ENCODE data around the gene ASIC3. TPM values are rescaled to one million over a fixed set of nuclear protein-coding genes. Genes with fewer than 3 reads are reported as not detected.

The ASIC3 gene
- total and polyA plus RNA-seq, 8 donors: 0.29 to 25.9 (median 3.2) TPM

DNA sequence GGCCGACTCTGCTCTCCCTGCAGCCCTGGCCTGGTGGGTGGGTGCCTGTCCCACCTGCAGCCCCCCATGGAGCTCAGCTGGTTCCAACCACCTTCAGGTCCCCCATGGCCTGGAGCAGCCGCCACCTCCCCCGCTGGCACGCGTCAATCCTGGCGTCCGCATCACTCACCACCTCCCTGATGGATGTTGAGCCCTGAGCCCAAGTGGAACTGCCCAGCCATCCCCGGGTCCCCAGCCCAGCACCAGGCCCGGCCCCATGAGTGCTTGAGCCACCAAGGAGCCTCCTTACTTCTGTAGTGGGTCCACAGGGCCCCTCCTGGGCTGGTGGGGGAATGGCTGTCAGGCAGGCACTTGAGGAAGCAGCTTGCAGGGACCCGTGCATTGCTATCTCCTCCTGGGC, 52.6 kb downstream of the ASIC3 start:
- Histone ChIP-seq H3K36me3 (peaks cover 0 to 12% (median 10%) of the 10 kb centered on the region in 4 donors), H3K4me1 (peaks cover 0 to 53% (median 22%) of the 10 kb centered on the region in 4 donors), H3K27ac (no peak overlapping the region), H3K27me3 (no peaks in the 10 kb centered on the region), H3K9me3 (no peaks in the 10 kb centered on the region), H3K4me3 (no peak overlapping the region)
- no peak for DNase-seq
- intact Hi-C loops (cut with DNase I; ENCODE audit: low total_unique reads): no loop called here
- no peak for TF ChIP-seq POLR2A (IDR thresholded peaks at IDR 0.05)
- no peak for TF ChIP-seq EP300 (IDR thresholded peaks at IDR 0.05)
- TF ChIP-seq, protein P1, sequence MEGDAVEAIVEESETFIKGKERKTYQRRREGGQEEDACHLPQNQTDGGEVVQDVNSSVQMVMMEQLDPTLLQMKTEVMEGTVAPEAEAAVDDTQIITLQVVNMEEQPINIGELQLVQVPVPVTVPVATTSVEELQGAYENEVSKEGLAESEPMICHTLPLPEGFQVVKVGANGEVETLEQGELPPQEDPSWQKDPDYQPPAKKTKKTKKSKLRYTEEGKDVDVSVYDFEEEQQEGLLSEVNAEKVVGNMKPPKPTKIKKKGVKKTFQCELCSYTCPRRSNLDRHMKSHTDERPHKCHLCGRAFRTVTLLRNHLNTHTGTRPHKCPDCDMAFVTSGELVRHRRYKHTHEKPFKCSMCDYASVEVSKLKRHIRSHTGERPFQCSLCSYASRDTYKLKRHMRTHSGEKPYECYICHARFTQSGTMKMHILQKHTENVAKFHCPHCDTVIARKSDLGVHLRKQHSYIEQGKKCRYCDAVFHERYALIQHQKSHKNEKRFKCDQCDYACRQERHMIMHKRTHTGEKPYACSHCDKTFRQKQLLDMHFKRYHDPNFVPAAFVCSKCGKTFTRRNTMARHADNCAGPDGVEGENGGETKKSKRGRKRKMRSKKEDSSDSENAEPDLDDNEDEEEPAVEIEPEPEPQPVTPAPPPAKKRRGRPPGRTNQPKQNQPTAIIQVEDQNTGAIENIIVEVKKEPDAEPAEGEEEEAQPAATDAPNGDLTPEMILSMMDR (IDR thresholded peaks at IDR 0.05): no peak
- no peak for TF ChIP-seq POLR2AphosphoS5 (IDR thresholded peaks at IDR 0.05)
- 91 to 98% (median 92%) methylated on average over 7 to 10 of the region's 10 CpGs for WGBS, 5 donors

DNA sequence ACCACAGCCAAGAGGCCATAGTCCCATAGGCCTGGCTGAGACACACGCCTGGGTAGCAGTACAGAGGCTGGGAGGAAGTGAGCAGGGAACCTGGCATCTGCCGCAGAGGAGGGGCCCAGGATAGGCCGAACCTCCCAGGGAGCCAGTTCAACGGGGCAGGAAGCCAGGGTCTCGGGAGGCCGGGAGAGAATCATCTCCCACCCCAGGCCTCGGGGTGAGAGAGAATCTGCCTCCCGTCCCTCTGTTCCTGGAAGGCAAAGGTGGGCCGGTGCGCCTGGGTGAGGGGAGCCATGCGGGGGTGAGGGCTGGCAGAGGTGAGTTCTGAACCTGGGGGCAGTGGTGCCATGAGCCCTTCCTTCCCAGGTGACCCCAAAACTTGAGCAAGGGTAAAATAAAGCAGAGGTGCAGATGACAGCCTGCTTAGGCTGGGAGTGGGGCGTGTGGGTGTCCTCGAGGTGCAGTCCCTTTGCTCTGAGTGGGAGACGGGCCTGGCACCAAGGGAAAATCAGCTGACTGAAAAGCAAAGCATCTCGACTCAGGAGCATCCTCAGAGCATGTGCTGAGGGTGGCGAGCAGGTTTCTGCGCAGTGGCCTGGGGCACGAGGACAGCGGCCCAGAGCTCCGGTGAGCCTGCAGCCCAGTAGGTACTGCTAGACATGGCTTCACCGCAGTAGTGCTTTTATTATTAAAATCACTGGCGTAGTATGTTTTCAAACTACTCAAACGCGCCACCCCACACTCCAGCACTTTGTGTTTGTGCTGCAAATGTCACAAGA, 53.5 kb downstream of the ASIC3 start:
- peaks cover 0 to 48% (median 22%) of the 10 kb centered on the region in 4 donors for H3K4me1 ChIP-seq
- intact Hi-C loops (cut with DNase I; ENCODE audit: low total_unique reads): no loop called here
- no peaks in the 10 kb centered on the region for H3K27me3 ChIP-seq
- H3K27ac ChIP-seq: no peak overlapping the region
- H3K4me3 ChIP-seq: no peak overlapping the region
- DNase-seq: no peak
- peaks cover 0 to 19% (median 12%) of the 10 kb centered on the region in 4 donors for H3K36me3 ChIP-seq
- no peaks in the 10 kb centered on the region for H3K9me3 ChIP-seq
- TF ChIP-seq, protein P1 (IDR thresholded peaks at IDR 0.05): no peak
- TF ChIP-seq EP300 (IDR thresholded peaks at IDR 0.05) (no peak), POLR2AphosphoS5 (IDR thresholded peaks at IDR 0.05) (no peak), POLR2A (IDR thresholded peaks at IDR 0.05) (no peak)
- WGBS, 5 donors: 83 to 88% (median 85%) methylated on average over 21 to 24 of the region's 24 CpGs

Other genes with a start within 250 kb of the ASIC3 start
- gene TMEM176B, start 248.2 kb upstream of the ASIC3 start, total RNA-seq: 100 to 1,000 TPM in 1 of 5 donors, 10 to 100 TPM in 4; 59.3 to 108 (median 87.6) TPM
- 100 to 1,000 TPM in 1 of 3 donors, 10 to 100 TPM in 2; 29.4 to 157 (median 90.1) TPM for gene TMEM176B, start 248.2 kb upstream of the ASIC3 start, polyA plus RNA-seq
- 100 to 1,000 TPM in 1 of 5 donors, 10 to 100 TPM in 4; 14.7 to 116 (median 35.8) TPM for gene TMEM176A, start 247.8 kb upstream of the ASIC3 start, total RNA-seq
- 10 to 100 TPM; 21.4 to 92.0 (median 62.0) TPM for gene TMEM176A, start 247.8 kb upstream of the ASIC3 start, polyA plus RNA-seq
- gene AOC1, start 196.0 kb upstream of the ASIC3 start, total RNA-seq: 100 to 1,000 TPM in 1 of 5 donors, 1 to 10 TPM in 1, under 1 TPM in 1, not detected in 2; 0.72 to 105 (median 4.6) TPM
- 1 to 10 TPM in 1 of 3 donors, under 1 TPM in 2; 0.31 to 1.3 (median 0.46) TPM for gene AOC1, start 196.0 kb upstream of the ASIC3 start, polyA plus RNA-seq
- gene KCNH2, start 70.2 kb upstream of the ASIC3 start, total RNA-seq: 10 to 100 TPM in 2 of 5 donors, 1 to 10 TPM in 3; 4.5 to 77.7 (median 8.8) TPM
- gene KCNH2, start 70.2 kb upstream of the ASIC3 start, polyA plus RNA-seq: 10 to 100 TPM in 1 of 3 donors, 1 to 10 TPM in 2; 4.0 to 13.4 (median 4.2) TPM
- gene NOS3, start 57.5 kb upstream of the ASIC3 start, total RNA-seq: 10 to 100 TPM in 3 of 5 donors, 1 to 10 TPM in 2; 6.2 to 45.1 (median 27.7) TPM
- gene NOS3, start 57.5 kb upstream of the ASIC3 start, polyA plus RNA-seq: 1 to 10 TPM; 2.5 to 5.3 (median 4.4) TPM
- 10 to 100 TPM in 1 of 5 donors, under 1 TPM in 1, not detected in 3; 0.55 to 33.0 TPM for gene ATG9B, start 24.0 kb upstream of the ASIC3 start, total RNA-seq
- 10 to 100 TPM in 1 of 3 donors, under 1 TPM in 1, not detected in 1; 0.31 to 17.1 TPM for gene ATG9B, start 24.0 kb upstream of the ASIC3 start, polyA plus RNA-seq
- gene ABCB8, start 20.1 kb upstream of the ASIC3 start, total RNA-seq: 10 to 100 TPM; 14.1 to 57.2 (median 33.9) TPM
- 10 to 100 TPM in 1 of 3 donors, 1 to 10 TPM in 2; 9.5 to 19.1 (median 10.0) TPM for gene ABCB8, start 20.1 kb upstream of the ASIC3 start, polyA plus RNA-seq
- 10 to 100 TPM in 2 of 5 donors, 1 to 10 TPM in 1, under 1 TPM in 1, not detected in 1; 0.87 to 46.1 (median 11.0) TPM for gene CDK5, start 9.4 kb downstream of the ASIC3 start, total RNA-seq
- gene CDK5, start 9.4 kb downstream of the ASIC3 start, polyA plus RNA-seq: 10 to 100 TPM in 2 of 3 donors, 1 to 10 TPM in 1; 8.3 to 13.3 (median 11.8) TPM
- 100 to 1,000 TPM in 4 of 5 donors, 10 to 100 TPM in 1; 65.9 to 296 (median 128) TPM for gene SLC4A2, start 11.1 kb downstream of the ASIC3 start, total RNA-seq
- gene SLC4A2, start 11.1 kb downstream of the ASIC3 start, polyA plus RNA-seq: 100 to 1,000 TPM; 121 to 157 (median 124) TPM
- gene FASTK, start 32.3 kb downstream of the ASIC3 start, total RNA-seq: 100 to 1,000 TPM in 3 of 5 donors, 10 to 100 TPM in 2; 40.0 to 415 (median 116) TPM
- gene FASTK, start 32.3 kb downstream of the ASIC3 start, polyA plus RNA-seq: 100 to 1,000 TPM in 2 of 3 donors, 10 to 100 TPM in 1; 70.3 to 149 (median 129) TPM
- gene TMUB1, start 35.0 kb downstream of the ASIC3 start, total RNA-seq: 10 to 100 TPM; 12.7 to 78.2 (median 42.9) TPM
- 10 to 100 TPM; 69.6 to 86.8 (median 72.4) TPM for gene TMUB1, start 35.0 kb downstream of the ASIC3 start, polyA plus RNA-seq
- gene AGAP3, start 37.9 kb downstream of the ASIC3 start, total RNA-seq: 100 to 1,000 TPM in 2 of 5 donors, 10 to 100 TPM in 3; 32.5 to 342 (median 83.9) TPM
- 10 to 100 TPM; 36.0 to 60.8 (median 45.8) TPM for gene AGAP3, start 37.9 kb downstream of the ASIC3 start, polyA plus RNA-seq
- gene GBX1, start 119.2 kb downstream of the ASIC3 start, total RNA-seq: not detected
- not detected for gene GBX1, start 119.2 kb downstream of the ASIC3 start, polyA plus RNA-seq
- not detected for gene ASB10, start 138.7 kb downstream of the ASIC3 start, total RNA-seq
- under 1 TPM in 1 of 3 donors, not detected in 2; 0.05 TPM for gene ASB10, start 138.7 kb downstream of the ASIC3 start, polyA plus RNA-seq
- not detected for gene H2BK1, start 162.0 kb downstream of the ASIC3 start, total RNA-seq
- gene H2BK1, start 162.0 kb downstream of the ASIC3 start, polyA plus RNA-seq: not detected
- 10 to 100 TPM in 3 of 5 donors, 1 to 10 TPM in 2; 5.2 to 28.0 (median 13.4) TPM for gene ABCF2, start 178.7 kb downstream of the ASIC3 start, total RNA-seq
- gene ABCF2, start 178.7 kb downstream of the ASIC3 start, polyA plus RNA-seq: 10 to 100 TPM; 14.3 to 16.3 (median 16.1) TPM
- 100 to 1,000 TPM in 1 of 5 donors, 10 to 100 TPM in 4; 12.8 to 100 (median 66.9) TPM for gene CHPF2, start 184.0 kb downstream of the ASIC3 start, total RNA-seq
- gene CHPF2, start 184.0 kb downstream of the ASIC3 start, polyA plus RNA-seq: 10 to 100 TPM in 2 of 3 donors, 1 to 10 TPM in 1; 5.8 to 15.5 (median 13.8) TPM
- gene SMARCD3, start 200.2 kb downstream of the ASIC3 start, total RNA-seq: 100 to 1,000 TPM in 1 of 5 donors, 10 to 100 TPM in 4; 11.6 to 105 (median 22.5) TPM
- gene SMARCD3, start 200.2 kb downstream of the ASIC3 start, polyA plus RNA-seq: 10 to 100 TPM; 27.4 to 43.5 (median 38.6) TPM

Data from stomach (tissue), 9 donors.